ENCODE data around the gene NUP205.
A peak's percentile ranks its signal among the peaks of the same experiment; 100 is the strongest.
"Not testable (repeated sequence)": the region's sequence is repeated elsewhere in the genome, so short reads cannot be mapped to it uniquely, and the experiment has no call there.

NUP205 gene

DNA sequence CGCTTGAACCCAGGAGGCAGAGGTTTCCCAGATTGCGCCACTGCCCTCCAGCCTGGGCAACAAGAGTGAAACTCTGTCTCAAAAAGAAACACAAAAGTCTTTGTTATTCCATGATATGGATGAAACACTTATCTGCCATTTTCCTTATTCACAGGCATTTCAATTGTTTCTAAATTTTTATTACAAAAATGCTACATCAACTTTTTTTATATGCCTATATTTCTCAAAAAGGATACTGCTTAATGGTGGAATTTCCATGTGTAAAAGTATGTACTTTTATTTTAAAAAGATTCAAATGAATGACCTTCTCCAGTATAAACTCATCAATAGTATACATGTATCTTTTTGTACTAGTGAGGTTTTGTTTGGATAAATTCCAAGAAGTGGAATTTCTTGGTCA, 62.7 kb downstream of the NUP205 start:
- DNase-seq (ENCODE audit: low read depth): no peak

- no peak for DNase-seq (ENCODE audit: low read depth)
Observed at GRCh38 chr7:135620980-135621850, 63.5 kb downstream of the NUP205 start.

GRCh38 chr7:135634191-135634878, 76.6 kb downstream of the NUP205 start:
- no peak for DNase-seq (ENCODE audit: low read depth)

DNA sequence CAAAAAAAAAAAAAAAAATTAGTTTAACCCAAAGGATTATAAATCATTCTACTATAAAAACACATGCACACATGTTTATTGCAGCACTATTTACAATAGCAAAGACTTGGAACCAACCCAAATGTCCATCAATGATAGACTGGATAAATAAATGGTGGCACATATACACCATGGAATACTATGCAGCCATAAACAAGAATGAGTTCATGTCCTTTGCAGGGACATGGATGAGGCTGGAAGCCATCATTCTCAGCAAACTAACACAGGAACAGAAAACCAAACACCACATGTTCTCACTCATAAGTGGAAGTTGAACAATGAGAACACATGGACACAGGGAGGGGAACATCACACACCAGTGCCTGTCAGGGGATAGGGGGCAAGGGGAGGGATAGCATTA, 82.0 kb downstream of the NUP205 start:
- DNase-seq (ENCODE audit: low read depth): not testable (repeated sequence)

GRCh38 chr7:135644154-135644553, 86.4 kb downstream of the NUP205 start:
- no peak for DNase-seq (ENCODE audit: low read depth)

GRCh38 chr7:135644729-135645128, 87.0 kb downstream of the NUP205 start:
- DNase-seq (ENCODE audit: low read depth): no peak

GRCh38 chr7:135645296-135645904, 87.7 kb downstream of the NUP205 start:
- no peak for DNase-seq (ENCODE audit: low read depth)

GRCh38 chr7:135647755-135648154, 90.0 kb downstream of the NUP205 start:
- no peak for DNase-seq (ENCODE audit: low read depth)

DNA sequence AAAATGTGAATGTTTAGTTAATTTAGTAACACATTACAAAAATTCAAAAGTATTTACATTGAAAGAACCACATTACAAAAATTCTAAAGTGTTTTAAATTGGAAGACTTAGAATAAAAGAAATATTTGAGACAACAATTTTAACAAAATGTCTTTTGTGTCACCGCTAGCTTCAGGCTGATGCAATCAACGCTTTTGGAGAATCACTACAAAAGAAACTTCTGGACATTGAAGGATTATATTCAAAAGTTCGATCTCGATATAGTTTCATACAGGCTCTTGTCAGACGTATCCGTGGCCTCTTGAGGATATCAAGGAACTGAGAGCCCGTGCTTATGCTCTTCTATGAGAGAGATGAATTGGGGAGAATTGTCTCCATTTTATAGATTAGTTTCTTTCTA, 90.5 kb downstream of the NUP205 start:
- no peak for DNase-seq (ENCODE audit: low read depth)

DNA sequence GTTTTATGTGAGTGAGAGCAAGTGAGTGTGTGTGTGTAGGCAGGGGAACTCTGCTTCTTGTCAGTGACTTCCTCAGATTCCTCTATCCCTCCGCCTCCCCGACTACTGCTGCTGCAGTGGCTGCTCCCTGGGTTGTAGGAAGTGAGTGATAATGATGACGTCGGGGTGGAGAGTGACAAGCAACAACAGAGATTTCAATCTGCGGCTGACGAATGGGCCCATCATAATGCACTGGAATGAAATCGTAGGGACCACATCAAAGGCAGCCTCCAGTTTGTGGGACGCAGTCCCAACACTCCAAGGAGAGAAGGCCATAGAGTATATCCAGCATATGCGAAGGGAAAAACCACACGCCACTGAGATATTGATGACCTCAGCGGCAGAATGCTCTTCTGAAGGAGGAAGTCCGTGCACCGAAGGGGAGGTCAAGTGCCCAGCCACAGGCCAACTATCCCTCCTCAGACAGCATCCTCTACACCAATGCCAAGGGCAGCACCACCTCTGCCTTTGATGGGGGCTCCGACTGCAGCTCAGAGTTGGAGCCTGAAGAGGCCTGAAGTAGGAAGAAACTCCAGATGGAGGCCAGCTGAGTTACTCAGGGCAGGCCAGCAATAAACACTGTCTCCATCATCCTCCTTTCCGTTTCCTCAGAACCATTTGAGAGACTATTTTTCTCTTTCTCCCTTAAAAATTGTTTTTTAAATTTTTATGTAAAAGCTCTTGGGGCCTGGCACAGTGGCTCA, 93.3 kb downstream of the NUP205 start:
- no peak for DNase-seq (ENCODE audit: low read depth)

DNA sequence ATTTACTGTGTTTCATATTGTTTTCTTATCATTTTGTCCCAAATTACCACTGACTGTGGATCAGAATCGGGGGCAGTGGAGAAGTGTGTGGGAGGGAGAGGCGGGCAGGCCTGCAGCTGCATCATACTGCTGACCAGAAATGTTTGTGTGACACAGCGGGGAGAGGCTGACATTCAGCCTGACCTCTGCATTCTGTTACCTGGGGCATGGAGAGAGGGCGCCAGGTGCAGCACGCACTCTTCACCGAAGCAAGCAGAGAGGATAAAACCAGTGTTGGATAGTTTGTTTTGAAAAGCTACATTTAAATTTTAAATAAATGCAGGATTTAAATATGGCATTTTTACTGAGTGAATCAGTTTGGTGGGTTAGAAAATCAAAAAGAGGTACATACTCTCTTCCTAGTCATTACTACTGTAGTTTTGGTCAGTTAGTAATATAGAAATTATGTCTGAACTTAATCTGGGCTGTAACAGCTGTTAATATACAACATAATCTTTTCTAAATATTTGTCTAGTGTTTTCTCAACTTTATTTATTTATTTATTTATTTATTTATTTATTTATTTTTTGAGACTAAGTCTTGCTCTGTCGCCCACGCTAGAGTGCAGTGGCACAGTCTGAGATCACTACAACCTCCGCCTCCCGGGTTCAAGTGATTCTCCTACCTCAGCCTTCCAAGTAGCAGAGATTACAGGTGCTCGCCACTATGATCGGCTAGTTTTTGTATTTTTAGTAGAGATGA, 95.8 kb downstream of the NUP205 start:
- no peak for DNase-seq (ENCODE audit: low read depth)

- no peak for DNase-seq (ENCODE audit: low read depth)
Observed at GRCh38 chr7:135658564-135658963, 100.8 kb downstream of the NUP205 start.

GRCh38 chr7:135659159-135659846, 101.6 kb downstream of the NUP205 start:
- DNase-seq (ENCODE audit: low read depth): no peak

DNA sequence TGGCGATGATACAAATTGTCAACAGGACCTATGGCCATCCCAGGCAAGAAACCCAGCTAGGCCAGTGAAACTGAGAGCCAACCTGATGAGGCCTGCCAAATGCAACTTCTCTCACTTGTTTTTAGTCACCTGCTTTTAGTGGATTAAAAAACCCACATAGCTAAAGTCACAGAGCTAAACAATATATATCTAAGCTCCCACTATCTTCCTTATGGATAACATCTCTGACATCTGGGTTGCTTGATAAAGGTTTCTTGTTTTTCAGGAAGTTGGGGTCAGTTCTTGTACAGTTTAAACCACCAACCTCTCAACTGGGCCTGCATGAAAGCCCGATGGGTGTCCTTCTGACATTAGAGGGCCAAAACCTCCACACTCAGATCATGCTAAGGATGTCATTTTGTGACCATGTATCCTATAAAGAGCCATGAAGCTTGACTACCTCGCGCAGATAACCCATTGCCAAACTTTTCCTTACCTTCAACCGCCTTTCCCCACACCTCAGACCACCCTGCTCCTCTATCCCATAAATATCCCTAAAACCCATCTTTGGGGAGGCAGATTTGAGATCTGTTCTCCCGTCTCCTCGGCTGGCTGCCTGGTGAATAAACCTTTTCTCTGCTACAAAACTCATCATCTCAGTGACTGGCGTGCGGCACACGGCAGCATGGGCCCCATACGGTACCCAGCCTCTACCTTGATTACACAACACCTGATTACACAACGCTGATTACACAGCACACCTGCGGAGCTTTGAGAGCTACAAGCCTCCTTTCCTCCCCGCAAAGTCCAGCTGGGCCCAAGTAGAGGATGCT, 103.8 kb downstream of the NUP205 start:
- no peak for DNase-seq (ENCODE audit: low read depth)

- no peak for DNase-seq (ENCODE audit: low read depth)
Observed at GRCh38 chr7:135662123-135662372, 104.3 kb downstream of the NUP205 start.

- peak; percentile 92 for DNase-seq (ENCODE audit: low read depth)
Observed at GRCh38 chr7:135662373-135663114, 104.8 kb downstream of the NUP205 start, which contains the start of gene STMP1. Gene STMP1, plus strand, starts transcription at chr7:135662514.

DNA sequence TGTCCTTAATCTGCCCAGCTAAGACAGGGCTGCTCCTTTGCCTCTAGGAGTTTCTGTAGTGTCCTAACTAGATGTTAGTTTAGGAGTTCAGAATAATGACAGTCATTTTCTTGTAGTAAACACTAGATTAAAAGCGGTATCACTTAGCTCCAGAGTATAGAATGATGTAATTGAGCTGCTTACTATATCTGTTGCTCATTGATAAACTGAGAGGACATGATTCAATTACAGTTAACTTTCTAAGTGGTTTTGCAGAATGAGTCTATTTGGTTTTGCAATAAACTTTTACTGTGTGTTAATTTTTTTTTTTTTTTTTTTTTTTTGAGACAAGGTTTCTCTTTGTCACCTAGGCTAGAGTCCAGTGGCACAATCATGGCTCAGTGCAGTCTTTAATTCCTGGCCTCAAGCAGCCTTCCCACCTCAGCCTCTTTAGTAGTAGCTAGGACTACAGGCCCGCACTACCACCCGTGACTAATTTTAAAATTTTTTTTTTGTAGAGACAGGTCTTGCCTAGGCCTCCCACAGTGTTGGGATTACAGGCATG, 106.4 kb downstream of the NUP205 start:
- no peak for DNase-seq (ENCODE audit: low read depth)

DNA sequence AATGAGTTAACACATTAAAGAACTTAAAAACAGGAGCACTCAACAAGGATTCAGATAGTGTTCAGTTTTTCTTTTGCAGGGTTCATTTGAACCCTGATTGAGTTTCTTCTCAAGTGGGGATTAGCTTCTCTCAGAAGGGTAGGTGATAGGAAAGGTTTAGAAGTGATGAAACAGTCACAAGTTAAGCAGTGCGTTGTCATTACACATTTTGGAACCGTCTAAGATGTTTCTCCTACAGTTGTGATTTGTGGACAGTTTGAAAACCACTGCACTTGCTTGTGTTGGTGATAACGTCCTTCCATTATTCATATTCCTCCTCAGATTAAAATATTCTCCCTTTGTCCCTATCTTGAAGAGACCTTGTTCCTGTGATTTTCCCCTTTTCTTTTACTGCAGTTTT, 107.3 kb downstream of the NUP205 start:
- no peak for DNase-seq (ENCODE audit: low read depth)

DNA sequence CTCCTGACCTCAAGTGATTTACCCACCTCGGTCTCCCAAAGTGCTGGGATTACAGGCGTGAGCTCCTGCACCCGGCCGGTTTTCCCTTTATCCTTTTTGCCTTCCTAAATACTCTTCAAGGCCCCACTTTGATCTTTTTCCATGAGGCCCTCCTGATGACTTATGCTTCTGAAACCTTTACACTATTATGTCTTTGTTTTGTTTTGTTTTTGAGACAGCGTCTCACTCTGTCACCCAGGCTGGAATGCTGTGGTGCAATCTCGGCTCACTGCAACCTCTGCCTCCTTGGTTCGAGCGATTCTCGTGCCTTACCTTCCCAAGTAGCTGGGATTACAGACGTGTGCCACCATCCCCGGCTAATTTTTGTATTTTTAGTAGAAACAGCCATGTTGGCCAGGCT, 108.4 kb downstream of the NUP205 start:
- no peak for DNase-seq (ENCODE audit: low read depth)
